LoVo (cell line): Measurements from ENCODE around the gene CRACR2A.
A peak's percentile ranks its signal among the peaks of the same experiment; 100 is the strongest.

Source experiments
- DNase-seq: peaks from one replicate; pipeline ENCODE4 v3.0.0-alpha.2; 2016; ENCODE audit warnings: low spot score

The CRACR2A gene

GRCh38 chr12:3753544-3754284 is 805 bp upstream of the CRACR2A start:
- DNase-seq, result no peak

GRCh38 chr12:3752096-3752709 is 706 bp downstream of the CRACR2A start:
- no peak for DNase-seq

- DNase-seq, result no peak
Measured at GRCh38 chr12:3751151-3752095, 1.5 kb downstream of the CRACR2A start.

- no peak for DNase-seq
Measured at GRCh38 chr12:3750616-3751015, 2.3 kb downstream of the CRACR2A start.

- no peak for DNase-seq
Measured at GRCh38 chr12:3748620-3749019, 4.3 kb downstream of the CRACR2A start.

GRCh38 chr12:3747976-3748619 is 4.8 kb downstream of the CRACR2A start:
- DNase-seq, result no peak

- no peak for DNase-seq
Measured at GRCh38 chr12:3747543-3747942, 5.4 kb downstream of the CRACR2A start.

- no peak for DNase-seq
Measured at GRCh38 chr12:3746758-3747157, 6.2 kb downstream of the CRACR2A start.

- DNase-seq, result no peak
Measured at GRCh38 chr12:3745152-3745551, 7.8 kb downstream of the CRACR2A start.

- DNase-seq, result no peak
Measured at GRCh38 chr12:3744229-3744901, 8.5 kb downstream of the CRACR2A start.

- DNase-seq, result no peak
Measured at GRCh38 chr12:3743803-3744202, 9.1 kb downstream of the CRACR2A start.

- no peak for DNase-seq
Measured at GRCh38 chr12:3741882-3742672, 10.8 kb downstream of the CRACR2A start.

- DNase-seq, result no peak
Measured at GRCh38 chr12:3740480-3741231, 12.3 kb downstream of the CRACR2A start.

- no peak for DNase-seq
Measured at GRCh38 chr12:3735432-3735831, 17.5 kb downstream of the CRACR2A start.

- DNase-seq, result peak; percentile 36
Measured at GRCh38 chr12:3732901-3733300, 20.0 kb downstream of the CRACR2A start.

- no peak for DNase-seq
Measured at GRCh38 chr12:3730111-3730510, 22.8 kb downstream of the CRACR2A start.

- no peak for DNase-seq
Measured at GRCh38 chr12:3728686-3729085, 24.2 kb downstream of the CRACR2A start.

GRCh38 chr12:3727877-3728632 is 24.9 kb downstream of the CRACR2A start:
- no peak for DNase-seq

- DNase-seq, result no peak
Measured at GRCh38 chr12:3727354-3727753, 25.6 kb downstream of the CRACR2A start.
